ENCODE results near the gene CTNND1. TPM values are rescaled to one million over a fixed set of nuclear protein-coding genes. Genes with fewer than 3 reads are reported as not detected.

CTNND1 gene
- polyA plus RNA-seq, 2 donors: 89.7 to 125 TPM

DNA sequence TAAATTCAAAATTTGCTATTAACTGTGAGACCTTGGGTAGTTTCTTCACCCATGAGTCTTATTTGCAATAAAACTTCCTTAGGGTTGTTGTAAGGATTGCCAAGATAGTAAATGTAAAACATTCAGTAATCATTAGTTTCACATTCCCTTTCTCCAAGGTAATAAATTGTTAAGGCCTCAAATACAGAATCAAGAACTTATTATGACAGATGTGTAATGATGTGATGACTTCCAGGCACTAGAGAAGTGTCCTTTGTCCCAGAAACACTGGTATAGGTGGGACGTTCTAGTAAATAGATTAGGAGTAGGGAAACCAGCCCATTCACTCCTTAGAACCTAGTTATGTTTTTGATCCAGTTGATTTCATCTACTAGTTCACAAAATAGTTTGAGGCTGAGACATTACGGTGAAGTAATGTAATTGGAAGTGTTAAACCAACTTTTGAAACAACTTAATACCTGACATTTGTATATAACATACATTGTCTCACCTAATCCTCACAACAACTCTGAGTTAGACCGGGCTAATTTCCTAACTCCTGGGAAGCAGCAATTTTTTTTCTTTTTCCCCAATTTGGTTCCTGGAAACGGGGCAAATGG lies 25.5 kb downstream of the CTNND1 start:
- peaks cover 5 to 9% of the 10 kb centered on the region in 2 donors for H3K4me1 ChIP-seq (ENCODE audit: control insufficient read depth in 2 of 2, insufficient read depth in 2 of 2, low read length in 1 of 2)
- 52 to 68% methylated on average over 4 of the region's 4 CpGs for WGBS, 2 donors
- H3K27ac ChIP-seq (ENCODE audit: low read depth in 2 of 2, low read length in 1 of 2): peak overlapping the region; percentile 82 to 89
- peaks cover 3 to 4% of the 10 kb centered on the region in 2 donors for H3K36me3 ChIP-seq (ENCODE audit: control insufficient read depth in 2 of 2, insufficient read depth in 2 of 2, low read length in 1 of 2)
- H3K9me3 ChIP-seq (ENCODE audit: control insufficient read depth in 2 of 2, insufficient read depth in 1 of 2, low read depth in 1 of 2, low read length in 1 of 2): no peaks in the 10 kb centered on the region
- H3K4me3 ChIP-seq (ENCODE audit: low read depth in 1 of 2, low read length in 2 of 2): no peak overlapping the region
- H3K27me3 ChIP-seq (ENCODE audit: control insufficient read depth in 1 of 2, insufficient read depth in 2 of 2, low read length in 2 of 2): no peaks in the 10 kb centered on the region

DNA sequence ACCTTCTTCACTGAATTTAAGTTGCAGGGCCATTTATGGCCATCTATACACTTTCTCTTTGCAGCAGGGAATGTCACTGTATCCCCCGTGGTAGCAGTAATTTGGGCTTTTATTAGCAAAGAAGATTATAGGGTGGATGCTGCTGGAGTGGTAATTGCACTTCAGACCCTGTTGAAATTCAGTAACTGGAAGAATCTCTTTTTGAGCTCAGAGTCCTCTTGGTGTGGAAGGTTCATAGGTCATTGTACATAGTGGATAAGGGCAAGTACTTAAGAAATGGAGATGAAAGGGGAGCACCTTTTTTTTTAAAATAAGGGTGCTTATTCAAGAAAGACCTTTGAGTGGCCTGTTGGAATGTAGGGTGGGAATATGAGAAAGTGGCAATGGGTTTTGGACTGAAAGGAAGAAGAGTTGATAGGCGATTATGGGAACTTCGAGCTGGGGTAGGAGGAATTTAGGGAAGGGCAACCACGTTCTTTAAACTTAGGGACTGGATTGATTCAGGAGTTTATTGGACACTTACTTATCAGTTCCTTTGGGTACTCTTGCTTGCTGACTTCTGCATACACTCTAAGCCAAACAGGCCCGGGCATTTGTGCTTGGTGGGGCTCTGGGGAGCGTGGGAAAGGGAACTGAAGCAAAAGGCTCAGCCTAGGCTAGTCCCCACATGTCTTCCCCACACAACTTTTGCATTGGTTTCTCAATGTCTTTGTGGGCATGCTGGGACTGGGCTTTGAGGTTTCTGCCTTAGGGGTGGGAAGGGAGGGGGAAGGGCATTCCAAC lies 26.5 kb downstream of the CTNND1 start:
- Histone ChIP-seq H3K27ac (ENCODE audit: low read depth in 2 of 2, low read length in 1 of 2) (peak overlapping the region; percentile 75 to 89), H3K9me3 (ENCODE audit: control insufficient read depth in 2 of 2, insufficient read depth in 1 of 2, low read depth in 1 of 2, low read length in 1 of 2) (no peaks in the 10 kb centered on the region), H3K36me3 (ENCODE audit: control insufficient read depth in 2 of 2, insufficient read depth in 2 of 2, low read length in 1 of 2) (peaks cover 3 to 4% of the 10 kb centered on the region in 2 donors), H3K27me3 (ENCODE audit: control insufficient read depth in 1 of 2, insufficient read depth in 2 of 2, low read length in 2 of 2) (no peaks in the 10 kb centered on the region), H3K4me1 (ENCODE audit: control insufficient read depth in 2 of 2, insufficient read depth in 2 of 2, low read length in 1 of 2) (peaks cover 5 to 9% of the 10 kb centered on the region in 2 donors), H3K4me3 (ENCODE audit: low read depth in 1 of 2, low read length in 2 of 2) (no peak overlapping the region)
- WGBS, 2 donors: 42 to 44% methylated on average over 6 of the region's 6 CpGs

DNA sequence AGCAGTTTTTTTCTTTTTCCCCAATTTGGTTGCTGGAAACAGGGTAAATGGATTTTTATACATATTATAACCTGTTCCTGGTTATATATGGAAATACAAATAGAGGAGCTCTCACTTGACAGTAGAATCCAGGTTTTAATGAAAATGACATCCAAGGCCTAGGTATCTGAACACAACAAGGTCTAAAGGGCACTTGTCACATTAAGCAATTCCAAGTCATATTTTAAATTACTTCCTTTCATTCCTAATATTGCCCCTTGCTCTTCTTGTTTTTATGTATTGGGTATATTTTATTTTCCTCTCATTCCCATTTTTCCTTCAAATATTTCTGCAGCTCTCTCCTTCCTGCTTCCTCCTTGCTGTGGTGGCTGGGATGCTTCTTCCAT lies 27.1 kb downstream of the CTNND1 start:
- Histone ChIP-seq H3K4me1 (ENCODE audit: control insufficient read depth in 2 of 2, insufficient read depth in 2 of 2, low read length in 1 of 2) (peaks cover 5 to 9% of the 10 kb centered on the region in 2 donors), H3K9me3 (ENCODE audit: control insufficient read depth in 2 of 2, insufficient read depth in 1 of 2, low read depth in 1 of 2, low read length in 1 of 2) (no peaks in the 10 kb centered on the region), H3K4me3 (ENCODE audit: low read depth in 1 of 2, low read length in 2 of 2) (no peak overlapping the region), H3K27me3 (ENCODE audit: control insufficient read depth in 1 of 2, insufficient read depth in 2 of 2, low read length in 2 of 2) (no peaks in the 10 kb centered on the region), H3K27ac (ENCODE audit: low read depth in 2 of 2, low read length in 1 of 2) (peak overlapping the region; percentile 75 to 89), H3K36me3 (ENCODE audit: control insufficient read depth in 2 of 2, insufficient read depth in 2 of 2, low read length in 1 of 2) (peaks cover 3 to 4% of the 10 kb centered on the region in 2 donors)

DNA sequence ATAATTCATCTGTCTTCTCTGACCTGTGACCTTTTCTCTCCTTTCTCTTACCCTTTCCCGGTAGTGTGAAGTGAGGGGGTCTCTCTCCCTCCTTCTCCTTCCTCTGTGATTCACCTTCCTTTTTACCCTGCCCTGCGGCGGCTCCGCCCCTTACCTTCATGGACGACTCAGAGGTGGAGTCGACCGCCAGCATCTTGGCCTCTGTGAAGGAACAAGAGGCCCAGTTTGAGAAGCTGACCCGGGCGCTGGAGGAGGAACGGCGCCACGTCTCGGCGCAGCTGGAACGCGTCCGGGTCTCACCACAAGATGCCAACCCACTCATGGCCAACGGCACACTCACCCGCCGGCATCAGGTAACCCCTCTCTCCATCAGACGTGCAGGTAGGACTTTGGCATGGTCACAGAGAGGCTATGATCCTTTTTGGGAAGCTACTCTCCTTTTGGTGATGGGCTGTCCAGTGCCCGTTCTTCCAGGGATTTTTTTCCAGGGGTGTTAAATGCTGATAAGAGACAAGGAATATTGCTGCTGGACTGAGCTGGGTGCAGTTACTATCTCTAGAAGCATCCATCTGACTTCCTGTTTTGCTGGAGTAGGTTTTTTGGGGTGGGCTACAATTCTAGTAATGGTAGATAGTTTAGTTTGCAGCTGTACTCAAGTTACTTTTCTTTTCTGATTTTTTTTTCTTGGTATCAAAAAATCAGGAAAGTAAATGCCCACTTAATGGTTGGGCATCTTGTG lies 29.9 kb downstream of the CTNND1 start:
- H3K4me3 ChIP-seq (ENCODE audit: low read depth in 1 of 2, low read length in 2 of 2): no peak overlapping the region
- WGBS, 2 donors: 84 to 88% methylated on average over 22 of the region's 22 CpGs
- H3K27ac ChIP-seq (ENCODE audit: low read depth in 2 of 2, low read length in 1 of 2): peak overlapping the region; percentile 51 to 85
- no peaks in the 10 kb centered on the region for H3K27me3 ChIP-seq (ENCODE audit: control insufficient read depth in 1 of 2, insufficient read depth in 2 of 2, low read length in 2 of 2)
- H3K36me3 ChIP-seq (ENCODE audit: control insufficient read depth in 2 of 2, insufficient read depth in 2 of 2, low read length in 1 of 2): peaks cover 13% of the 10 kb centered on the region in 2 donors
- peaks cover 5 to 9% of the 10 kb centered on the region in 2 donors for H3K4me1 ChIP-seq (ENCODE audit: control insufficient read depth in 2 of 2, insufficient read depth in 2 of 2, low read length in 1 of 2)
- no peaks in the 10 kb centered on the region for H3K9me3 ChIP-seq (ENCODE audit: control insufficient read depth in 2 of 2, insufficient read depth in 1 of 2, low read depth in 1 of 2, low read length in 1 of 2)

DNA sequence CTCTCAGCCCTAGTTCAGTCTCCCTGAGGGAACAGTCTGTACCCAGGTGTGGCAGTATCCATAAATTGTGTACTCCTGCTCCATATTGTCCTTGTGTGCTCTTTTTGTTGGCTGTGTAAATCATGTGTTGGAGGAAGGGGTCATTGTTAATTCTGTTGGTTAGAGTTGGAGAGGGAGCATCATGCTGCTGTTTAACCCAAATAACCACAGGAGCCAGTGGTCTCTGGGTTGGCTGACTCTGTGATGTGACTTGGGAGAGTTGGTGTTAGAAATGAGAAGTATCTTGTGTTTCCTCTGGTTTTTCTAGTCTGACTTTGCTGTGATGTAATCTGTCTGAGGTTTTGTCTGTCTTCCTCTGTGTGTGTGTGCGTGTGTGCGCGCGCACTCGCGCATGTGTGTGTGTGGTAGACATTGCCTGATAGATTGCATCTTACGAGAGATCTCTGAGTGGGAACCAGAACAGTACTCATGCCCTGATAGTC lies 30.5 kb downstream of the CTNND1 start:
- 75 to 80% methylated on average over 7 of the region's 7 CpGs for WGBS, 2 donors
- Histone ChIP-seq H3K4me3 (ENCODE audit: low read depth in 1 of 2, low read length in 2 of 2) (no peak overlapping the region), H3K27me3 (ENCODE audit: control insufficient read depth in 1 of 2, insufficient read depth in 2 of 2, low read length in 2 of 2) (no peaks in the 10 kb centered on the region), H3K9me3 (ENCODE audit: control insufficient read depth in 2 of 2, insufficient read depth in 1 of 2, low read depth in 1 of 2, low read length in 1 of 2) (no peaks in the 10 kb centered on the region), H3K27ac (ENCODE audit: low read depth in 2 of 2, low read length in 1 of 2) (peak overlapping the region; percentile 51 to 85), H3K36me3 (ENCODE audit: control insufficient read depth in 2 of 2, insufficient read depth in 2 of 2, low read length in 1 of 2) (peaks cover 13 to 17% of the 10 kb centered on the region in 2 donors), H3K4me1 (ENCODE audit: control insufficient read depth in 2 of 2, insufficient read depth in 2 of 2, low read length in 1 of 2) (peaks cover 5 to 9% of the 10 kb centered on the region in 2 donors)

DNA sequence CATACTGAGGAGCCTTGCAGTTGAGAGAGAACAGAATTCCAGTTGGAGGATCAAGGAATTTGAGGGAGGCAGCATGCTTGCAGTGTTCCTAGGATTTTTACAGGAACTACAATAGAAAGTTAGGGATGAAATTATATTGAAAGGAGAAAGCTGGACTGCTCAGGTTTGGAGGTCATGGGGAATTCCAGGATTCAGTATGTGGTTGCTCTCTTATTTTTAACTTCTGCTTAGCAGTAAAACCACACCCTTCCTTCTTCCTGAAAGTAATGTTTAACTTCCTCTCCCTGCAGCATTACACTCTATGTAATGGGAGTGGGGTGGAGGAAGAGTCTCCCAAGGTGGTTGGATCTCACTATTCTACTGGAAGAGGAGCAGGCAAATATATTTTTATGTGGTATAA lies 31.3 kb downstream of the CTNND1 start:
- peaks cover 5 to 9% of the 10 kb centered on the region in 2 donors for H3K4me1 ChIP-seq (ENCODE audit: control insufficient read depth in 2 of 2, insufficient read depth in 2 of 2, low read length in 1 of 2)
- H3K27ac ChIP-seq (ENCODE audit: low read depth in 2 of 2, low read length in 1 of 2): peak overlapping the region; percentile 51 to 85
- no peaks in the 10 kb centered on the region for H3K27me3 ChIP-seq (ENCODE audit: control insufficient read depth in 1 of 2, insufficient read depth in 2 of 2, low read length in 2 of 2)
- H3K4me3 ChIP-seq (ENCODE audit: low read depth in 1 of 2, low read length in 2 of 2): no peak overlapping the region
- peaks cover 13 to 17% of the 10 kb centered on the region in 2 donors for H3K36me3 ChIP-seq (ENCODE audit: control insufficient read depth in 2 of 2, insufficient read depth in 2 of 2, low read length in 1 of 2)
- H3K9me3 ChIP-seq (ENCODE audit: control insufficient read depth in 2 of 2, insufficient read depth in 1 of 2, low read depth in 1 of 2, low read length in 1 of 2): no peaks in the 10 kb centered on the region

DNA sequence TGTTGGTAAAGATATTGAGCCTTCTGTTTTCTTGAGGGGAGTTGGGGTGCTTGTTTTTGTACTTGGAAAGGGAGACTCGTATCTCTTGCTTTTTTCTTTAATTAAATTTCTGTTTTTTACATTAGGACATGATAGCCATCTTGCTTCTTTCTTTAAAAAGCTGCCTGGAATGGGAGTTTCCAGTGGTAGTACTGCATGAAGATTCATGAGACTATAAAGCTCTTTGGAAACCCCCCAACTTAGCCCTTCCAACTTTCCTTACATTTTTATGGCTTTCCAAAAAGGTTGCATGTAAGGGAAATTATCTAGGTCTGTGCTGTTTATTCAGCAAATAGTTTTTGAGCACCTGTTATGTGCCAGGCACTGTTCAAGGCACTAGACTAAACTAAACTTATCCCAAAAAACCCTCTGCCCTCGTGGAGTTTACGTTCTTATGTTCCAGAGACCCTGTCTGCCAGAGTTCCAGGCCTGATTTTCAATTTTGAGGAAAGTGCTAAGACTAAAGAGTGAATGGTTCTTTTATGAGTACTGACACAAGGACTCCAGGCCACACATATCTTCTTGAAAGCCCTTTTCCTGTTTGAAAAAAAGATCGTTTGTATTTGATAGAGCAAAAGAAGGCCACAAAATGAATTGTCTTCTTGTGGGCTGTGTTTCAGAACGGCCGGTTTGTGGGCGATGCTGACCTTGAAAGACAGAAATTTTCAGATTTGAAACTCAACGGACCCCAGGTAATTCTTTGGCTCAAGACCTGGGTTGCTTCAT lies 31.9 kb downstream of the CTNND1 start:
- peaks cover 4 to 9% of the 10 kb centered on the region in 2 donors for H3K4me1 ChIP-seq (ENCODE audit: control insufficient read depth in 2 of 2, insufficient read depth in 2 of 2, low read length in 1 of 2)
- peaks cover 13 to 17% of the 10 kb centered on the region in 2 donors for H3K36me3 ChIP-seq (ENCODE audit: control insufficient read depth in 2 of 2, insufficient read depth in 2 of 2, low read length in 1 of 2)
- 59 to 62% methylated on average over 8 of the region's 8 CpGs for WGBS, 2 donors
- H3K4me3 ChIP-seq (ENCODE audit: low read depth in 1 of 2, low read length in 2 of 2): no peak overlapping the region
- no peaks in the 10 kb centered on the region for H3K27me3 ChIP-seq (ENCODE audit: control insufficient read depth in 1 of 2, insufficient read depth in 2 of 2, low read length in 2 of 2)
- no peaks in the 10 kb centered on the region for H3K9me3 ChIP-seq (ENCODE audit: control insufficient read depth in 2 of 2, insufficient read depth in 1 of 2, low read depth in 1 of 2, low read length in 1 of 2)
- peak overlapping the region; percentile 49 to 57 for H3K27ac ChIP-seq (ENCODE audit: low read depth in 2 of 2, low read length in 1 of 2)

DNA sequence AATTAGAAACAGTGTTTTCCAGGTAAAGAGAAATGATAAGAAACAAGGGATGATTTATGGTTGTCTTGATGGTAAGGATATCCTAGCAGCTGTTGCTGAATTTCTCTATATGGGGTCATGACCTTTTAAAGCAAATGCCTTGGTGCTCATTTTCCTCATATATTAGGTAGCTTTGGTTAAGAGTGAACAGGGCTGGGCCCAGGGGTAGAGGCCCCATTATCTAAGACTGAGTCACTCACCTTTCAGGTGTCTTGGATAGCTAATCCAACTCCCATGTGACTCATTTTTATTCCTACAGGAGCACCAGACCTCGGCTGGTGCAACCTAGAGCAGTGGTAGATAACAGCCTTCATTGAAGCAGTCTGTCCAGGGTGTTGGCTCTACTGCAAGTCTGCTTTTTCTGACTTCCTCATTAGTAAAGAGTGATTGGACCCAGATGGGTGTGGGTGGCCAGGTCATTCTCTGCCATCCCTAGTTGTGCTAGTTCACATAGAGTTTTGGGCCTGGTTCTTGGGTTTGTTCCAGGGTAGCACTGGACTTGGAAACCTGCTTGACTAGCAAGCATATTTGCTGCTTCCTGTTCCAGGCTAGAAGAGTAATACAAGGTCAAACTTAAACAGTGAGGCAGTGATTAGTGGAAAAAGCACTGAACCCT lies 37.4 kb downstream of the CTNND1 start:
- Histone ChIP-seq H3K9me3 (ENCODE audit: control insufficient read depth in 2 of 2, insufficient read depth in 1 of 2, low read depth in 1 of 2, low read length in 1 of 2) (no peaks in the 10 kb centered on the region), H3K27me3 (ENCODE audit: control insufficient read depth in 1 of 2, insufficient read depth in 2 of 2, low read length in 2 of 2) (no peaks in the 10 kb centered on the region), H3K4me1 (ENCODE audit: control insufficient read depth in 2 of 2, insufficient read depth in 2 of 2, low read length in 1 of 2) (peaks cover 3% of the 10 kb centered on the region in 2 donors), H3K27ac (ENCODE audit: low read depth in 2 of 2, low read length in 1 of 2) (peak overlapping the region; percentile 76 to 79), H3K36me3 (ENCODE audit: control insufficient read depth in 2 of 2, insufficient read depth in 2 of 2, low read length in 1 of 2) (peaks cover 19 to 30% of the 10 kb centered on the region in 2 donors), H3K4me3 (ENCODE audit: low read depth in 1 of 2, low read length in 2 of 2) (no peak overlapping the region)
- 16 to 40% methylated on average over 1 of the region's 1 CpG for WGBS, 2 donors

Data from esophagus (tissue), 2 donors.